Ishikawa (cell line): ENCODE measurements around the gene CROT.

ENCODE experiments used
- CEBPB ChIP-seq: IDR thresholded peaks from 2 replicates; pipeline ENCODE4 v1.6.1; 2012
- RAD21 ChIP-seq: IDR thresholded peaks from 2 replicates; pipeline ENCODE4 v1.6.1; 2012; ENCODE audit warnings: low read depth
- REST ChIP-seq: IDR thresholded peaks from 2 replicates; pipeline ENCODE4 v1.6.1; 2012; ENCODE audit warnings: low read depth, mild to moderate bottlenecking
- TAF1 ChIP-seq: IDR thresholded peaks from 2 replicates; pipeline ENCODE4 v1.6.1; 2012; ENCODE audit warnings: low read depth, mild to moderate bottlenecking
- USF1 ChIP-seq: IDR thresholded peaks from 2 replicates; pipeline ENCODE4 v1.6.1; 2012
- YY1 ChIP-seq: IDR thresholded peaks from 2 replicates; pipeline ENCODE4 v1.6.1; 2012; ENCODE audit warnings: low read depth

- TF ChIP-seq USF1 (no peak), REST (no peak), TAF1 (no peak), RAD21 (no peak), YY1 (no peak), CEBPB (no peak)
Measured at GRCh38 chr7:87420173-87420572, 74.7 kb downstream of the CROT start.
